Neutrophil (primary cell): ENCODE results near the gene GABBR2.
"Not testable (repeated sequence)": the region's sequence is repeated elsewhere in the genome, so short reads cannot be mapped to it uniquely, and the experiment has no call there.

Source experiments
- H3K27ac ChIP-seq: fragments of 200-600 bp; sonication (generic); 2 replicates; pipeline ENCODE4 v1.5.1; 2016; ENCODE audit warnings: mild to moderate bottlenecking, moderate library complexity
- H3K27me3 ChIP-seq: fragments of 200-600 bp; sonication (generic); 2 replicates; pipeline ENCODE4 v1.6.0; 2016; ENCODE audit warnings: mild to moderate bottlenecking
- H3K36me3 ChIP-seq: fragments of 200-600 bp; sonication (generic); 2 replicates; pipeline ENCODE4 v1.5.1; 2017
- H3K4me1 ChIP-seq, 2 experiments: fragments of 200-600 bp in 1 of 2; sonication (generic) in 1 of 2; 1 replicate in 1 of 2; 2 replicates in 1 of 2; pipeline versions ENCODE4 v1.5.1 to v1.6.1; 2013 to 2016; ENCODE audit warnings: low read depth in 1 of 2, low read length in 1 of 2, mild to moderate bottlenecking in 1 of 2, moderate library complexity in 1 of 2; ENCODE audit not compliant: control insufficient read depth in 1 of 2, insufficient read depth in 1 of 2
- H3K4me3 ChIP-seq, 2 experiments: fragments of 200-600 bp in 1 of 2; sonication (generic) in 1 of 2; 1 replicate in 1 of 2; 2 replicates in 1 of 2; pipeline ENCODE4 v1.5.1; 2013 to 2016; ENCODE audit warnings: low read depth in 1 of 2, low read length in 1 of 2, mild to moderate bottlenecking in 1 of 2, moderate library complexity in 1 of 2
- H3K9me3 ChIP-seq: fragments of 200-600 bp; sonication (generic); 2 replicates; pipeline ENCODE4 v1.5.1; 2016
- CTCF ChIP-seq: fragments of 200-600 bp; sonication (generic); IDR thresholded peaks from 2 replicates; pipeline ENCODE4 v1.5.1; 2016; ENCODE audit warnings: antibody characterized with exemption

GABBR2 gene

GRCh38 chr9:98688710-98689495, 19.8 kb downstream of the GABBR2 start:
- no peak overlapping the region for H3K4me3 ChIP-seq
- no peaks in the 10 kb centered on the region for H3K4me1 ChIP-seq
- no peaks in the 10 kb centered on the region for H3K9me3 ChIP-seq
- H3K27ac ChIP-seq, result no peak overlapping the region
- H3K36me3 ChIP-seq, result no peaks in the 10 kb centered on the region
- no peak for TF ChIP-seq CTCF
- H3K27me3 ChIP-seq, result peaks cover 22% of the 10 kb centered on the region

DNA sequence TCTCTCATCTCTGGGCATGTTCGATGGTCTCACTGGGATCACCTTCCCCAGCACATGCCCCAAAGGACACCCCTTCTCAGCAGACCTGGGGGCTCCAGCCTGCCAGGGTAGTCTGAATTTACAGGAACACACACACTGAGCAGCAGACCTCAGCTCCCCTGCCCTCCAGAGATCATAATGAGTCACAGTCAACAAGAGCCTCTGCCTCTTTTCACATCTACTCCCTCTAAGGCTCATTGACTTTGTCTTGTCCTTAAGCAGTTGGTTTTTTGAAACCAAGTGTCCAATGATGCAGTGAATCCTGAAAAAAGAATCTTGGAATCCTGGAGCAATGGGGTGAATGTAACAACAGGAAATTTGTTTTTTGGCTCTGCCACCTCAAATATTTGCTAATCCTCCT, 20.8 kb downstream of the GABBR2 start:
- H3K4me3 ChIP-seq, result no peak overlapping the region
- TF ChIP-seq CTCF, result no peak

DNA sequence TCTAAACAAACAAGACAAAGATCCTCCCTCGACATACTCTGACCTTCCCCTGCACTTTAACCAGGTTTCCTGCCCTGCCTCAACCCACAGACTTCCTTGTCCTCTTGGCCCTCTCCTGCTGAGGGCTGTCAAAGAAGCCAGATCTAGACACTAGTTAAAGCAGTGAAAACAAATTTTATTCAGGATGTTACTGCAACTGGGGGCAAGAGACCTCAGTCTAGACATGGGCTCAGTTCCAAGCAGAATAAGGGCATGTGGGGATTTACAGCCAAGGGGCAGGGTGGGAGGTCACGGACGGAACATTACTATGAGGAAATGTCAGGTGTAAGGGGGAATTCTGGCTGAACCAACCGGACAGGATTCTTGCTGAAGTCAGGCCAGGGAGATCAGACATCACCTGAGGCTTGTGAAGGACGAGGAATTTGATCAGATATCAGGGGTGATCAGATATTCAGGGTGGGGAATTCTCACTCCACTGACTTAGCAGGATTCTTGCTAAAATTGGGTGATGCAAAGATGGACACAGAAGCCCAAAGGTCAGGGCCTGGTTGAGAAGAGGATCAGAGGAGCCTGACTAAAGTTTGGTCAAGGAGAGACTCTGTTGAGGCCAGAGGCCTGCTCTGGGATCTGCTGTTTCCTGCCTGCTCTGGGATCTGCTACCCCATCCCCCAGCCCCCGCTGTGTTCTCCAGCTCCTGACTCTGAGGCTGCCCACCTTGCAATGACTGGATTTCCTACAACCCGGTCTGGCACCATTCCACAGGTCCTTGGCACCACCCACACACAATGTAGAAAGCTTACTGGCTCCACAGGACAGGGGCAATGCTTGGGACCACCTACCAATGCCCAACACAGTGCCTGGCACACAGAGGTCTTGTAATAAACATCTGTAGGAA, 21.5 kb downstream of the GABBR2 start:
- no peak for TF ChIP-seq CTCF
- Histone ChIP-seq H3K4me3 (no peak overlapping the region), H3K27me3 (peaks cover 23% of the 10 kb centered on the region), H3K9me3 (no peaks in the 10 kb centered on the region), H3K4me1 (no peaks in the 10 kb centered on the region), H3K27ac (no peak overlapping the region), H3K36me3 (no peaks in the 10 kb centered on the region)

More for the DNA sequence above, 20.8 kb downstream of the GABBR2 start:
- H3K4me1 ChIP-seq, result no peaks in the 10 kb centered on the region
- peaks cover 22% of the 10 kb centered on the region for H3K27me3 ChIP-seq
- H3K9me3 ChIP-seq, result no peaks in the 10 kb centered on the region
- H3K27ac ChIP-seq, result no peak overlapping the region
- no peaks in the 10 kb centered on the region for H3K36me3 ChIP-seq

DNA sequence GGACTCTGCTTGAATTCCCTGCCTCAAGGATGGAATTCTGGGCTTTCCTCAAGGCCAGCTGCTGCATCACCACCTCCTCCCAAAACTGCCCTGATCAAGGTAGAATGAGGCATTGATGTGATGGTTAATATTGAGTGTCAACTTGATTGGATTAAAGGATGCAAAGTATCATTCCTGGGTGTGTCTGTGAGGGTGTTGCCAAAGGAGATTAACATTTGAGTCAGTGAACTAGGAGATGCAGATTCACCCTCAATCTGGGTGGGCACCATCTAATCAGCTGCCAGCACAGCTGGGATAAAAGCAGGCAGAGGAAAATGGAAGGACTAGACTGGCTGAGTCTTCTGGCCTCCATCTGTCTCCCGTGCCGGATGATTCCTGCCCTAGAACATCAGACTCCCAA, 23.9 kb downstream of the GABBR2 start:
- not testable (repeated sequence) for H3K9me3 ChIP-seq, H3K27ac ChIP-seq, H3K4me3 ChIP-seq, H3K4me1 ChIP-seq, H3K36me3 ChIP-seq
- peaks cover 13% of the 10 kb centered on the region for H3K27me3 ChIP-seq

DNA sequence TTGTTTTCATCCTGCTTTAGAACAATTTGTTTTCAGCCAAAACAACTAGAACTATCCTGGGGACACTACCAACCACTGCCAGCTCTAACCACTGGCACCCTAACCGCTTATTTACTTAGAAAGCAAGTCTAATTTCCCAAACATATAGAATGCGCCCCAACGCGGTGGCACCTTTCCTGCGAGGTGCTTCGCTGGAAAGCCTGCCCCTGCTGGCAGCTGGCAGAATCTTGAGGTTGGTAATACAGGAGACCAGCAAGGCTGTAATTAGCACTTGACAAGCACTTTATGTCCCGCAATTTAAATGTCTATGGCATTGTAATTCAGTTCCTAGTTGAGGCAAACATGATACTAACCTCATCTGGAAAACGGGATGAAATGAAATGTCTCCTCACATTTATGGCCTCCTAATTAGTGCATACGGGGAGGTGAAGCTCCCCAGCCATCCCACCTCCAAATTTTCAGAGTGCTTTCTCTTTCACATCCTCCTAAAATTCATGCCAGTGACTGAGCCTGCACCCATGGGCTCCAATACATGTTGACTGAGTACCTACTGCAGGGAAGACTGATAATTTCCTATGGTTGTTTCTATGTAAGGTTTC, 30.4 kb downstream of the GABBR2 start:
- TF ChIP-seq CTCF, result no peak

More for the DNA sequence above, 30.4 kb downstream of the GABBR2 start:
- Histone ChIP-seq H3K36me3 (no peaks in the 10 kb centered on the region), H3K9me3 (no peaks in the 10 kb centered on the region), H3K27me3 (peaks cover 40% of the 10 kb centered on the region), H3K27ac (no peak overlapping the region), H3K4me3 (no peak overlapping the region), H3K4me1 (no peaks in the 10 kb centered on the region)
